PC-3 (cell line): ENCODE measurements around the gene CCRL2.

Experiments used
- EZH2 ChIP-seq: fragments of 300-600 bp; sonication (generic); IDR thresholded peaks from one replicate; pipeline ENCODE4 v1.6.1; 2017; ENCODE audit warnings: antibody characterized with exemption, mild to moderate bottlenecking, low read length; ENCODE audit not compliant: unreplicated experiment
- TF ChIP-seq, protein P1 (sequence below): fragments of 300-600 bp; sonication (generic); conservative IDR thresholded peaks from 2 replicates; pipeline ENCODE4 v1.5.1; 2017; ENCODE audit warnings: antibody characterized with exemption, low read depth, mild to moderate bottlenecking, low read length

DNA sequence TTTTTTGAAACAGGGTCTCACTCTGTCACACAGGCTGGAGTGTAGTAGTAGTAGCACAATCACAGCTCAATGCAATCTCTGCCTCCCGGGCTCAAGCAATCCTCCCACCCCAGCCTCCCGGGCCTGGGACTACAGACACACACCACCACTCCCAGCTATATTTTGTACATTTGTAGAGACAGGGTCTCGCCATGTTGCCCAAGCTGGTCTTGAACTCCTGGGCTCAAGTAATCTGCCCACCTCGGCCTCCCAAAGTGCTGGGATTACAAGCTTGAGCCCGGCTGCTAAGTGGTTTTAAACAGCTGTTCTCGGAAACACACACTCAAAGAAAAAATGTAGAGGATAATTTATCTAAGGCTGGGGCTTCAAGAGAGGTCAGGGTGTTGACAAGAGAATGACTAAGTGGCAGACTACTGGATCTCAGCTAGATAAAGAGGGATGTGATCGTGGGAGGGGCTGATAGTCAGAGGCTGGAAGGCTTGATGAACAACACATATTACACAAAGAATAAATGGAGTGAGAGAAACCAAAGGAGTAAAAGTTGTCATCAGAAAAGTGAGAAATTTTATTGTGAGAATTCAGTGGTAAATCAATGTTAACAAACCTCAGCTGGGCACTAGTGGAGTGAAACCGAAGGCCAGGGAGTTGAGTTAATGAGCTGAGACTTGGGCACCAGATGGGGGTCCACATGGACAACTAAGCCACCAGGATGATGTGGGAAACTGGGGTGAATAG, 6.9 kb upstream of the CCRL2 start:
- TF ChIP-seq, protein P1, sequence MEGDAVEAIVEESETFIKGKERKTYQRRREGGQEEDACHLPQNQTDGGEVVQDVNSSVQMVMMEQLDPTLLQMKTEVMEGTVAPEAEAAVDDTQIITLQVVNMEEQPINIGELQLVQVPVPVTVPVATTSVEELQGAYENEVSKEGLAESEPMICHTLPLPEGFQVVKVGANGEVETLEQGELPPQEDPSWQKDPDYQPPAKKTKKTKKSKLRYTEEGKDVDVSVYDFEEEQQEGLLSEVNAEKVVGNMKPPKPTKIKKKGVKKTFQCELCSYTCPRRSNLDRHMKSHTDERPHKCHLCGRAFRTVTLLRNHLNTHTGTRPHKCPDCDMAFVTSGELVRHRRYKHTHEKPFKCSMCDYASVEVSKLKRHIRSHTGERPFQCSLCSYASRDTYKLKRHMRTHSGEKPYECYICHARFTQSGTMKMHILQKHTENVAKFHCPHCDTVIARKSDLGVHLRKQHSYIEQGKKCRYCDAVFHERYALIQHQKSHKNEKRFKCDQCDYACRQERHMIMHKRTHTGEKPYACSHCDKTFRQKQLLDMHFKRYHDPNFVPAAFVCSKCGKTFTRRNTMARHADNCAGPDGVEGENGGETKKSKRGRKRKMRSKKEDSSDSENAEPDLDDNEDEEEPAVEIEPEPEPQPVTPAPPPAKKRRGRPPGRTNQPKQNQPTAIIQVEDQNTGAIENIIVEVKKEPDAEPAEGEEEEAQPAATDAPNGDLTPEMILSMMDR, result no peak
- no peak for TF ChIP-seq EZH2
